GM19438 (cell line): ENCODE data around the gene NMNAT3.

Source experiments
- ATAC-seq: cut with Tn5 transposase; IDR thresholded peaks from one replicate; pipeline ENCODE4 v1.9.1; 2021; ENCODE audit warnings: low read depth; ENCODE audit not compliant: unreplicated experiment

Gene NMNAT3

GRCh38 chr3:139552632-139553365 is 125.0 kb downstream of the NMNAT3 start:
- no peak for ATAC-seq

DNA sequence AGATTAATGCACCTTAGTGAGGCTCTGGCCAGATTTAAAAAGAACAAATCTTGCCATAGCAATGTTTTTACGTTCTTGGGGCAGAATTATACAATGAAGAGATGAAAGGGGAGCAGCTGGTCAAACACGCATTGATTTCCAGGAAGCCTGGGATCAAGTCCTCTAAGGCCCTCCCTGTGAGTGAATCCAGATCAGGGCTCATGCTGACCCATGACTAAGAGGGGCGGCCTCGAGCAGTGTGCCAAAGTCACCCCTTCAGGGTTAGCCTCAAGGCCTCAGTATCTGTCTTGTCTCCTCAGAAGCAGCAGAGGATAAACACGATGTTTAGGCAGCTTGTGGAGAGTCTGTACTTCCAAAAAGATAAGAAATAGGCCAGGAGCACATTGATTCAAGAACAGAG is 129.0 kb downstream of the NMNAT3 start:
- no peak for ATAC-seq

DNA sequence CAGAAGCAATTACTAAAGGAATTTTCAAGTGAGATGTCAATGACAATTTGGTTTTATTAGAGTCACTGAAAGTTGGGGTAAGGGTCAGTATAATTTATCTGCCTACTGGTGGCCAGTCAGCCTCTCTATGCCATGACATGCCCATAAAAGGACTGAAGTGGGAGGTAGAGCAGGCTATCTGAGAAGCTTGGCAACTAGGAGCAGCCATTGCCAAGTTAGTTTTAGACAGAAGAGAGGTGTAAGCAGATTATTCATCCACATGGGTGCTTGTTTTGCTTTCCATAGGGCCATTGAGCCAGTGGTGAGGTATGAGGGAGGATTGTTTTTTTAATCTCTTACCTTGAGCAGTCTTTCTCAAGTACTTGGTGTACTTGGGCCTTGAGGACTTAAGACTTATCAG is 130.1 kb downstream of the NMNAT3 start:
- no peak for ATAC-seq

DNA sequence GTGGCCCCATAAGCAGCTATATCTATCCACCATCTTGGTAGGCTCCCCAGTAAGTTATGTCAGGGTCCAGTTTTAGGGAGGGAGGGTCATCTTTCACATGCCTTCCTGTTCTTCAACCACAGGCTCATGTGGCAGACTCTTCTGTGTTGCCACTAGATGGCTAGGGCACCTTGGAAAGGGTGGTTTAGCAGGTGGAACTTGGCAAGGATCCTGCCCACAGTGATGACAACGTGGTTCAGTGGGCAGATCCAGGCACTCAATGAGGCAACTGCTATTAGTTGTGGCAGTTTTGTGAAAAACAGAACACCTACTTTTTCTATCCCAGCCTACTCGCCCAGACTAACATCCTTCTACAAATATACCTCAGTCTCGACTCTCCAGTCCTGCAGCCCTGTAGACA is 131.0 kb downstream of the NMNAT3 start:
- no peak for ATAC-seq

DNA sequence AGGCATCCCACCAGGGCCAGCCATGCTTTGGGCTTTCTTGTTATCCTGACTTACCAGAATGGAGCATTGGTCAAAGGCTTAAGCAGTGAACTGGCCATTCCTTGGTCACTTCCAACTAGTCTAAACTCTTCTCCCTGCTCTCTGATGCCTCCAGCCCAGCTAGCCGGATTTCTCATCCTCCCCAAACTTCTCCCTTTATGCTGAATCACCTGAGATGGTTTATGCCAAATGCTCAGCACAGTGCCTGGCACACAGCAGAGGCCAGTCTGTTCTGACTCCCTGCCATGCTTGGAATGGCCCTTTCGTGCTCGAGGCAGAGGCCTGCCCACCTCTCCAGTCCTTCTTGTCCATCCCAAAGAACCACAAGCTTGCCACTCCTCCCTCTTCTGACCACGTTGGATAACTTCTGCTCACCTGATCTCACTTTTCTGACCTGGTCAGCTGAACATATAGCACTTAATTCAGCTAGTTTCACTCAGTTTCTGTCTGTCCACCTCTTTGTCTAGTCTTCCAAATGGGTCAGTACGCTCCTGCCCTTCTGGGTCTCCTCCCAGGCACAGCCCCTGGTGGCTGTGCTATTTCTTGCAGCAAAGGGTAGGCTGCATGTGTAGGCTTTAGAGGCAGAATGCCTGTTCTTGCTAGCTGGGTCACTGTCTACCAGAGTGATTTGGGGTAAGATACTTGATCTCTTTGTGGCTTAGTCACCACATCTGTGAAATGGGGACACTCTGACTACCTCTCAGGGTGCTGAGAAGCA is 136.1 kb downstream of the NMNAT3 start:
- ATAC-seq: no peak

GRCh38 chr3:139540651-139541531 is 136.9 kb downstream of the NMNAT3 start:
- ATAC-seq: no peak

- ATAC-seq: no peak
Measured at GRCh38 chr3:139538733-139539132, 139.0 kb downstream of the NMNAT3 start.

DNA sequence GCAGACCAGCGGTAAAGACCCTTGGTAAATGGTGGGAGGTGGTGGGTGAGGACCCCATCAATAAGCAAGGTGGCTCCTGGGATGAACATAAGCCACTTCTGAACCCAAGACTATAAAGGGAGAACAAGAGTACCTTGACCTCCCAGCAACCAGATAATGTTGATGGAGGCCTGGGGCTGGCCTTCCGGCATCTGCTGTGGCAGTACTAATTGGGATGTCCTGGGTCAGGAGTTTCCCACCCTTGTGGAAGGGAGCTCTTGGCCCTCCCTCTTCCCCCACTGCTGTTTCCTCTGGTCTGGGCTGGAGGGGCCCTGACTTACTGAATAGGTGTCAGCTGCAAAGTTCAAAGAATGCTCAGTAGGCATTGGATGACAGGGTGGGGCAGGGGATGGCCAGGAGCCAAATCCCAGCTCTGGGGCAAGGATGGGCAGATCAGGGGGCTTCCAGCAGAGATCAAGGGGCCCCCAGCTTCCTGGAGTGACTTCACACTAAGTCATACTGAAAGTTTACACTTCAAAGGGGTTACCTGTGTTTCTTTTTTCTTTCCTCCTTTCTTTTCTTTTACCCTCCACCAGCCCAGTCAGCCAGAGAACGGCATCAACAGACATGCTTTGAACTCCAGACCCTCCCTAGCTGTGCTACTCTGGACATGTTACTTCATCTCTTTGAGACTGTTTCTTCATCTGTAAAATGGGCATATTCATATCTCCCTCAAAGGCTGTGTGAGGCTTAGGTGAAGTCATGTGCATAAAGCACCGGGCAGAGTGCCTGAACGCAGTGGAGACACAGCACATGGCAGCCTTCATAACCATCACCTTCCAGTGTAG is 139.8 kb downstream of the NMNAT3 start:
- no peak for ATAC-seq

DNA sequence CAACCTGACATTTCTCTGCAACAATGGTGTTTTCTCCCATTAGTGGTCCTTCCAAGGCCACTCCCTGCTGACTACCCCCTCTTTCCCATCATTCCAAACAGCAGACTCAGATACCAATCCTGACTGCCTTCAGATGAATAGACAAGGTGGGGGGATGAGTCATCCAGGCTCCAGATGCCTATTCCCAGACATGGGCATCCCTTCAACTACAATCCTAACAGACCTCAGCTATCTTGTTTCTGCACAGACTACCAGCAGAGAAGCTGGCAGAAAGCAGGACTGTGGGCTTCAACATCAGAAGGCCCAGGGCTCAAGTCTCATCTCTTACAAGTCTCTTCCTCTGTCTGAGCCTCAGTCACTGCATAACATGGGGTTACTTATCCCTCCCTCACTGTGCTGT is 140.4 kb downstream of the NMNAT3 start:
- no peak for ATAC-seq

DNA sequence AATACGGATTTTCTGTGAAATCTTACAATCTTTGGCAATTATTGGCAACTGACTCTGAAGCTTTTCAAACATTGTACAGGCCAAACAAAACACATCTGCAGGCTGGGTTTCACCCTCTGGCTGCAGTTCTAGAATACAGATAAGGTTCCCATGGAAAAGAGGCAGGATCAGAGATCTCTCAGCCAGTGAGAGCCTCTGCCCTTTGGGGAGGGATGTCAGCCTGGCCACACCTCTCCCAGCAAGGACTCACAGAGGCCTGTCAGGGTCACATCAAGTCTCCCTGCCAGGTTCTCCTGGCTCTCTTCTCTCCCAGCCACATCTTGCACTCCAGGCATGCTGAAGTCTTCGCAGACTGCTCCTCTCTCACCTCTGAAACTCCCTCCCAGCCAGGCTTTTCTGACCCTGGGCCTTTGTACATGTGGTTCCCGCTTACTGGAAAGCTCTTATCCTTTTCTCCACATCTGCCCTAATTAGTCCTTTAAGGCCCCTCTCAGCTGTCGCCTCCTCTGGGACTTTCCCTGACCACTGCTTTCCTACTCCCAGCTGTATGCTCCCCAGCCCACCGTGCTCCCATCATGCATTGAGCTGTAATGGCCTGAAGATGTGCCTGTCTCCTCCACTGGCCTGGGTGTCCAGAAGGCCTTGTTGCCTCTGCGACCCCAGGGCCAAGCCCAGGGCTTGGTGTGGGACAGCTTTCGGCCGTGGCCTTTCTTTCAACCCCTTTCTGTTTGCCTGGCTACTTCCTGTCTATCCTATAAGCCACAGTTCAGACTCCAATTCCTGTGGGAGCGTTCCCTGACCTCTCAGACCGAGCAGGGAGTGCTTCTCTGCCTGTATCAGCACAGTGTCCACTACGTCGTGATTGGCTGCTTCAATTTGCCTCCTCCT is 142.5 kb downstream of the NMNAT3 start:
- ATAC-seq: no peak

DNA sequence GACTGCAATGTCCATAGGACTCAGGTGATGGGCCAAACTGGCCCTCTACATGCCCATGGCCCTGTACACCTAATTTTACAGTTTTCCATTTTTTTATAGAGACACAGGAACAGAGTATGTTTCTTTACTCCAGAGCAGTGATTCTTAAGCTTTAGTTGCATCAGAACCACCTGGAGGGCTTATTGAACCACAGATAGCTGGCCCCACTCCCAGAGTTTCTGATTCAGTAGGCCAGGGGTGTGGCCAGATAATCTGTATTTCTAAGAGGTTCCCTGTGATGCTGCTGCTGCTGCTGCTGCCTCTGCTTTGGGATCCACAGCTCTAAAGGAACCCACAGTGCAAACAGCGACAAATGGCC is 143.3 kb downstream of the NMNAT3 start:
- ATAC-seq: peak; percentile 67

DNA sequence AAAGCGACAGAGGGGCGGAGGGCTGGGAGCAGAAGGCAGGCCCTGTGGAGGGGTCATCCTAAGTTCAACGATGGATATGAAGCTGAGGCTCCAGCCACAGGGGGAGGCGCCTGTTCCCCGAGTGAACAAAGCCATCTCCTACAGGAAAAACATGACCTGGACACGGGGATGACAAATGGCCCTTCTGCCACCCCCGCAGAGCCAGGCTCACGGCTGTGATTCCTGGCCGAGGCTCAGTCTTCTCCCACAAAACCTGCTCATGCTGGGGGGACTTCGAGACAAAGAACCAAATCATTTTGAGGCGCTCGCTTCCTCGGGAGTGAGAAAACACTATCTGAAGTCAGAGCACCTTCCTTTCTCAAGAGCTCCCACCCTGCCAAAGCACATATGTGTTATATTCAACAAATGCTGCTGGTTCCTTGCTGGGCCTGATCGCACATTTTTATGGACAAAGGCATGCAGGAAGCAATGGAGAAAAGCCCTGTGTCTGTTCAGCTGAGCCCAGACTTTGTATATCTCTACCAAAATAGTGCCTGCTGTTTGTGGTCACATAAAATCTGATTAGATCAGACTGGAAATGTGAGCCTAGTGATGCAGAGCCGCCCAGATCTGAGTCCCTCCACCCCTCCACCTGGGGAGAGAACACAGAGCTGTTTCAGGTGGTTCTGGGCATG is 143.9 kb downstream of the NMNAT3 start:
- ATAC-seq: peak; percentile 37

DNA sequence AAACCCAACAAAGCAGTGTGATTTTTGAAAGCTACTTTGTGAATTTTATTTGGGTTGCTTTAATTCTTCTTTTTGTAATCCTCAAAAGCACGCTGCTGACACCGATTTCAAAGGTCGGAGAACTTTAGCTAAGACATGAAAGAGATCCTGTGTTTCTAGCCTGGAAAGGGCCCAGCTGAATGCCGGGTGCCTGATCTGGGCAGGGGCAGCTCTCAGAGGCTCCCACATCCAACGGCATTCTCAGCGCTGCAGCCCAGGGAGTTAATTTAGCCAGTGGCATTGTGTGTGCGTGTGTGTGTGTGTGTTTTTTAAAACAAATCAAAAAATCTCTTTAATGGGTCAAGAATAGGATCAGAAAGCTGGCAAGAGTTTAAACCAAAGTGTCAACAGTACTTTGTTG is 144.8 kb downstream of the NMNAT3 start:
- no peak for ATAC-seq

DNA sequence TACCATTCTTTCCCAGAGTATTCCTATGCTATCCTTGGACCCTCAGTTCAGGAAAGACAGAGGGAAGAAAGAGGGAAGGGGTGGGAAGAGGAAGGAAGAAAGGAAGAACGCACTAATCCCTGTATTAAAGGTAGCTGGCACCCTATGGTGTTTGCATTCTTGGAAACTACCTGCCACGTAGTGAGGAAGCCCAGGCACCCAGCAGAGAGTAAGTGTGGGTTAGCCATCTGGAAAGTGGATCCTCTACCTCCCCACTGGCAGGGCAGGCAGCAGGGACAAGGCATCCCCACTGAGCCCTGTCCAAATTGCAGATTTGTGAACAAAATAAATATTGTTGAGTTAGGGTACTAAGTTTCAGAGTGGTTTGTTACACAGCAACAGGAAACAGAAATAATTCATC is 147.1 kb downstream of the NMNAT3 start:
- ATAC-seq: no peak

DNA sequence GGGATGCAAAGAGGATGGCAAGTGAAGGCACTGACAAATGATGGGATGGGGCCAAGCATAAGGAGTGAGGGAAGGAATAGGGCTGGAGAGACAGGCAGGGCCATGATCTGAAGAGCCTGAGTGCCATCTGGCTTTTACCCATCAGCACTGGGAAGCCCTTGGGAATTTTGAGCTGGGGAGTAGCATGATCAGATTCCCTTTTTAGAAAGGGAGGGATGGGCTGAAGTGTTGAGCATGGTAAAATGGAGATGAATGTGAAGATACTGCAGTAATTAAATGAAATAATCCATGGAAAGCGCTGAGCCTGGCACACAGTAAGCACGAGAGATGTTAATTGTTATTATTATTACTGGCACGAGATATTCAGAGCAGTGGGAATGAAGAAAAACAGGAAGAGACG is 148.1 kb downstream of the NMNAT3 start:
- ATAC-seq: no peak

- ATAC-seq: no peak
Measured at GRCh38 chr3:139528924-139529323, 148.8 kb downstream of the NMNAT3 start.

- ATAC-seq: no peak
Measured at GRCh38 chr3:139528281-139528680, 149.5 kb downstream of the NMNAT3 start.

- no peak for ATAC-seq
Measured at GRCh38 chr3:139527265-139527664, 150.5 kb downstream of the NMNAT3 start.

GRCh38 chr3:139526146-139526545 is 151.6 kb downstream of the NMNAT3 start:
- no peak for ATAC-seq
